ENCODE results near the gene PRM2. TPM values are rescaled to one million over a fixed set of nuclear protein-coding genes. Genes with fewer than 3 reads are reported as not detected.

PRM2 gene
- total RNA-seq, 1 experiment from 2014 or later, result not detected

GRCh38 chr16:11229906-11230305, 46.4 kb downstream of the PRM2 start:
- no peak for DNase-seq (ENCODE audit: low read depth)

GRCh38 chr16:11229432-11229831, 46.8 kb downstream of the PRM2 start:
- DNase-seq (ENCODE audit: low read depth), result no peak

- no peak for DNase-seq (ENCODE audit: low read depth)
Measured at GRCh38 chr16:11225677-11226549, 50.4 kb downstream of the PRM2 start.

Other genes starting within 250 kb of the PRM2 start
- gene SOCS1, start 20.3 kb downstream of the PRM2 start, total RNA-seq (2014; rRNA removed), result 0.51 and 0.98 TPM in 2 replicates
- gene TNP2, start 7.2 kb downstream of the PRM2 start, total RNA-seq (2014; rRNA removed), result not detected in 2 replicates
- not detected in 2 replicates for gene PRM3, start 2.9 kb downstream of the PRM2 start, total RNA-seq (2014; rRNA removed)
- not detected in 2 replicates for gene PRM1, start 4.8 kb upstream of the PRM2 start, total RNA-seq (2014; rRNA removed)
- gene RMI2, start 69.0 kb upstream of the PRM2 start, total RNA-seq (2014; rRNA removed), result 14.2 and 14.3 TPM in 2 replicates

All from LHCN-M2 (cell line).